ENCODE results near the gene GEMIN7.

DNA sequence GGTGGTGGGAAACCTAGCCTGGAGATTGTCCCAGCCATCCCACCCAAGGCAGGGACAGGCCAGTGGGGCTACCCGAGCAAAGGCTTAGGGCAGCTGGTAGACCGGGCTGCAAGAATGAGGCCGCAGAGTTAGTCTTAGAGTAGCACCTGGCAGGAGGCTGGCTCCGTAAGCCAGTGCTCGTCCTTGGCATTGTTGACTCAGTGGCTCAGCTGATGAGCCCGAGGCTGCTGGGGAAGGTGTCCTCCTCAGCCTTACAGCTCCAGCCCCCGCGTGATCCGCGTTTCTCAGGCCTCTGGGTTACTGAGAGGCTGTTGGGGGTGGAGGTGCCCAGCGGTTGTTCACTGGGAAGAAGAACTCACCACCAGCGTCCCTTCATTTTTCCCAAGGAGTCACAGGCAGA, 38.6 kb downstream of the GEMIN7 start:
- TF ChIP-seq, protein P1, sequence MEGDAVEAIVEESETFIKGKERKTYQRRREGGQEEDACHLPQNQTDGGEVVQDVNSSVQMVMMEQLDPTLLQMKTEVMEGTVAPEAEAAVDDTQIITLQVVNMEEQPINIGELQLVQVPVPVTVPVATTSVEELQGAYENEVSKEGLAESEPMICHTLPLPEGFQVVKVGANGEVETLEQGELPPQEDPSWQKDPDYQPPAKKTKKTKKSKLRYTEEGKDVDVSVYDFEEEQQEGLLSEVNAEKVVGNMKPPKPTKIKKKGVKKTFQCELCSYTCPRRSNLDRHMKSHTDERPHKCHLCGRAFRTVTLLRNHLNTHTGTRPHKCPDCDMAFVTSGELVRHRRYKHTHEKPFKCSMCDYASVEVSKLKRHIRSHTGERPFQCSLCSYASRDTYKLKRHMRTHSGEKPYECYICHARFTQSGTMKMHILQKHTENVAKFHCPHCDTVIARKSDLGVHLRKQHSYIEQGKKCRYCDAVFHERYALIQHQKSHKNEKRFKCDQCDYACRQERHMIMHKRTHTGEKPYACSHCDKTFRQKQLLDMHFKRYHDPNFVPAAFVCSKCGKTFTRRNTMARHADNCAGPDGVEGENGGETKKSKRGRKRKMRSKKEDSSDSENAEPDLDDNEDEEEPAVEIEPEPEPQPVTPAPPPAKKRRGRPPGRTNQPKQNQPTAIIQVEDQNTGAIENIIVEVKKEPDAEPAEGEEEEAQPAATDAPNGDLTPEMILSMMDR (conservative IDR thresholded peaks at IDR 0.05; ENCODE audit: low read depth in 2 of 2), result no peak
- TF ChIP-seq EZH2 (IDR thresholded peaks at IDR 0.05; ENCODE audit: low read depth, unreplicated experiment), result no peak

Measured in GM23338 (cell line).